ENCODE measurements around the gene CHD6.

Gene CHD6

GRCh38 chr20:41617902-41618806, at the start of gene CHD6:
Gene CHD6 (minus strand): TSS chr20:41618377. CDS start chr20:41551337, 67,040 bp downstream.
- DNase-seq = peak; percentile 99

DNA sequence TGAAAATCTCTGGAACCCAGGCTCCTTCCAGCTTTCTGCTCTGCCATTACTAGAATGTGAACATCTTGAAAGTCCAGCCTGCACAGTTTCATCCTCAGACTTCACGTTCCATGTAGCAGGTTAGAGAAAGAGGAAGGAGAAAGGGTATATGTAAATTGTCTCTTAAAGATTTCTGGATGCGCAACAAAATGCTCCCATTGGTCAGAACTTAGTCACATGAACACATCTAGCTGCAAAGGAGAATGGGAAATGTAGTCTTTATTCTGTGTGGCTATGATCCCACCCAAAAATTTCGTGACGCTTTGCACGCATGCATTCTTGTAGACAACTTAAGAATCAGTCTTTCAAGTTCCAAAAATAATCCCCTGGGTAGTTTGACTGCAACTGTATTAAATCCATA, 46.4 kb upstream of the CHD6 start:
- peak; percentile 18 for DNase-seq

DNA sequence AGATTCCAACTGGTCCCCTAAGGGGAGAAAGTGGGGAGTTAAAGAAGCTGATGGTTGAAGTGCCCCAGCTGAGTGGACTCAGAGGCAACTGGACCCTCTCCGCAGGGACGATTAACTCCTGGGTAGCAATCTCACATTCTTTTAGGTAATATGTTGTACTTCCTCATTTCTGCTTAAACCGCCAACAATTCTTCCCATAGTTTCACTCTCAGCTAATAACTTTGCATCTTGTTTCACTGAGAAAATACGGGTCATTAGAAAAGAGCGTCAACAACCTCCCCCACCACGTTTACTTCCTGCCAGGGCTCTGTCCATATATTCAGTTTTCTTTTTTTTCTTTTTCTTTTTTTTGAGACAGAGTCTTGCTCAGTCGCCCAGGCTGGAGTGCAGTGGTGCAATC, 39.5 kb upstream of the CHD6 start:
- DNase-seq = no peak

- DNase-seq = no peak
These were observed 37.9 kb upstream of the CHD6 start for GRCh38 chr20:41655962-41656618.

DNA sequence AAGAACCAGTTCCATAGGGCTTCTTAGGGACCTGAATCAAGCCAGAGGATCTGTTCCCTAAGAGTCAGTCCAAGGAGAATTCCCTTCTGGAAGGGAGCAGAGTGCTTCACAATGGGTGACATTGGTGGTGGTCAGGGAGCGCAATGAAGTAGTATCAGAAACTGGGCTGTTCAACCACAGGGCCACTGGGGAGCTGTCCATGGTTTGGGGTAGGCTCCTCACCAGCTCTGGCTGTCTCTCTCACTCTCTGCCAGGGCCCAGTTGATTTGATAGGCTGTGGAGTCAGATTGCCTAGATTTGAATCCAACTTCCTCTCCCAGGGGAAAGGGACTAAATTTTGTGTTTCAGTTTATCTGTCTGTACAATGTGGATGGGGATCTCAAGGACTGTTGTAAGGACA, 36.7 kb upstream of the CHD6 start:
- DNase-seq = peak; percentile 16

GRCh38 chr20:41654292-41654691, 36.1 kb upstream of the CHD6 start:
- no peak for DNase-seq

- no peak for DNase-seq
These were observed 32.2 kb upstream of the CHD6 start for GRCh38 chr20:41650231-41650948.

- no peak for DNase-seq
These were observed 31.3 kb upstream of the CHD6 start for GRCh38 chr20:41649489-41649888.

GRCh38 chr20:41645372-41645771, 27.2 kb upstream of the CHD6 start:
- DNase-seq = no peak

DNA sequence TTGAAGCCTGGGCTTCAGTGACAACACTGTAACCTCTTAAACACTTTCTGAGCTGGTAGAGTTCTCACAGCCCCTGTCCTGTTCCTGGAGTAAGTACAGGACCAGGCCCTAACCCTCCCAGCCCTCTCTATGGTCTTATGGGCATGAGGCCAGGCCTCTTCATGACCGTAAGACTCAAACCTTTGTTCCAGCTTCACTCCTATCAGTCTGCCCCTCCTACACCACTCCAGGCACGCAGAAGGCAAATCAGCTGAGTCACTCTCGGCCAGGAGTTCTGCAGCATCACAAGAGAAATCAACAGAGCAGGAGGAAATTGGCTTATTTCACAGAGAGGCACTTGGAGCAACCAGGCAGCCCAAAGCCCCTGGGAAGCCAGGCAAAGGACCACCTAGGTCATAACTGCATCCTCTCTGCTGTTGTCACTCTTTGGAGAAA, 25.3 kb upstream of the CHD6 start:
- DNase-seq = peak; percentile 88

DNA sequence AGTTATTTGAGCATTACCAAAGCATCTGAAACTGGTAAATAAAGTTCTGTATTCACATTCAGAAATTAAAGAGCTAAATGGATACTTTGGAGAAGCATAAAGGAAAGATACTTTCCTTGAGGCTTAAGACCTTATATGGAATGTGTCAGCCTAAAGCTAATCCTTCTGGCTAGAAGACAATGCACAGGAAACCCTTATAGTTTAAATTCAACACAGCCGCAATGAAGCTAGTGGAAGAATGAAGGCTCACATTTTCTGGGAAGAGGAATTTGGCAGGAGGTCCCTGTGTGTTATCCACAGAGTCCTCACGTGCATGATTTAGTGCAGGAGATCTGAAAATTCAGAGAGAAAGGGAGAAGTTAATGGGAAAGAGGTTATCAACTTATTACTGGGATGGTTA, 21.5 kb upstream of the CHD6 start:
- DNase-seq = no peak

DNA sequence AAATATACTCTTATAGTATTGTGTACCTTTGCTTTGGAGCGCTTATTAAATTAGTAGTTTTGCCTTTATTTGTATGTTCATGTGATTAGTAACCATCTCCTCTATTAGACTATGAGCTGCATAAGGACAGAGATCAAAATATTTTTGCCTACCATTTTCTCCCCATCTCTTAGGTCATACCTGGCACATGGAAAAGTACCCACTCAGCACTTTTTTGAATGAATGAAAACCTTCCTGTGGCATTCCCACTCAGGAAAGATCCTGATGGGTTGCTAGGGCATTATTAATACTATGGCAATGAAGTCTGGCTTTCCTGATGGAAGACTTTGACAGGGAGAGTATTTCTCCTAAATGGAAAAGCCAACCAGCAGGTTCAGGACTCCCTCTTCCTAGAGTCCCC, 20.3 kb upstream of the CHD6 start:
- DNase-seq = no peak

- DNase-seq = no peak
These were observed 17.0 kb upstream of the CHD6 start for GRCh38 chr20:41635158-41635557.

DNA sequence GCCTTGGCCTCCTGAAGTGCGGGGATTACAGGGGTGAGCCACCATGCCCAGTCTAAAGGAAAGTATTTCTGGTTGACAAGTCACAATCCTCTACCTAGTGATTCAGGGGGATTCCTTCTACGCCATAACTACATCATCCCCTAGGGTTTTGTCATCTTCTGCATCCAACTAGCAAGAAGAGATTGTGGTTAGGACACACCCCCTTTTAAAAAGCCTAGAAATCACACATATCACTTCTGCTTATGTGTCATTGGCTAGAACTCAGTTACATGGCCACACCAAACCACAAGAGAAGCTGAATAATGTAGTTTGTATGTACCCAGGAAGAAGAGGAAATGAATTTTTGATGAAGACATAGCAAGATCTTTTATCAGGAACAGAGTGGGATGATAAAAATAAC, 14.7 kb upstream of the CHD6 start:
- DNase-seq = peak; percentile 41

GRCh38 chr20:41631826-41632225, 13.6 kb upstream of the CHD6 start:
- DNase-seq = no peak

GRCh38 chr20:41630846-41631245, 12.7 kb upstream of the CHD6 start:
- no peak for DNase-seq

- DNase-seq = no peak
These were observed 9.6 kb upstream of the CHD6 start for GRCh38 chr20:41627611-41628244.

DNA sequence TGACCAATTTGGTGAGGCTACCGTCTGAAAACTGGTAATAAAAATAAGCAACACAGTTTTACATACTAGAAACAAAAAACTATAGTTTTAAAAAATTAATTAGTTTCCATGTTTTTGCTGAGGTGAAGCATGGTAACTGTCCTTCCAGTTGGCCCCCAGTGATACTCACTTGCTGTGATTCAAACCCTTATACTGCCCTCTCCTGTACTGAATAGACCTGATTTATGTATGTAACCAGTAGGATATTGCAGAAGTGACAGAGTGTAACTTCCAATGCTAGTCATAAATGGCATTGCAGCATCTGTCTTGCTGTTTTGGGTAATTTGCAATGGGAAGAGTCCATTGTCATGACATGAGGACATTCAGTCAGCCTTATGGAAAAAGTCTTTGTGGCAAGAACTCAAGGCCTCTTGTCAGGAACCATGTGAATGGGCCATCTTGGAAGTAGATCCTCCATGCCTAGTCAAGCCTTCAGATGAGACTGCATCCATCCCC, 8.9 kb upstream of the CHD6 start:
- no peak for DNase-seq

- DNase-seq = no peak
These were observed 5.6 kb upstream of the CHD6 start for GRCh38 chr20:41623625-41624375.

GRCh38 chr20:41622584-41622983, 4.4 kb upstream of the CHD6 start:
- no peak for DNase-seq

- DNase-seq = no peak
These were observed 3.8 kb upstream of the CHD6 start for GRCh38 chr20:41621971-41622370.

- DNase-seq = no peak
These were observed 3.2 kb upstream of the CHD6 start for GRCh38 chr20:41621421-41621820.

Measured in hematopoietic multipotent progenitor cell treated with erythropoietin and hydrocortisone succinate and interleukin-3 and kit ligand, for 8 days (in vitro differentiated cells).